ENCODE measurements around the gene S100P. TPM values are rescaled to one million over a fixed set of nuclear protein-coding genes. Genes with fewer than 3 reads are reported as not detected.

Gene S100P
- total and polyA plus RNA-seq, 9 donors = 0.41 to 3.9 (median 1.7) TPM

DNA sequence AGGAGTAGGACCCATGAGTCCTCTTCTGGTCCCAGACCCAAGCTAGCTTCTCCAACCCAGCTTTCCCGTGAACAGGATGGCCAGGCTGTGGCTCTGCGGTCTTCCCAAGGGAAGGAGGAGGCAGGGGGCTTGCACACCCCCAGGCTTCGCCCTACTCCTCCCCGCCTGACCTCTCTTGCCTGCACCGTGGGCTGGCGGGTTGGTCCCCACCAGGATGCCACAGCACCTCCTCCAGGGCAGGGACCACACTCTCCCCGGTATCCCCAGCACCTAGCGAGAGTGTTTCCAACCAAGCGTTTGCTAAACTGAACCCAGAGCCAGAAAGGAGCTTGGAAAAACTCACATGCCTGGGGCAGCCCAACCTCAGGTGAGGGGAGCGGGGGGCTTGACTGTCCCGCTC is 9.0 kb upstream of the S100P start:
- peaks cover 12% of the 10 kb centered on the region for H3K4me1 ChIP-seq (ENCODE audit: control insufficient read depth, insufficient read depth, low read length)
- H3K4me3 ChIP-seq (ENCODE audit: low read length) = no peak overlapping the region
- WGBS (ENCODE audit: insufficient coverage) = 80% methylated on average over 4 of the region's 11 CpGs
- no peaks in the 10 kb centered on the region for H3K27me3 ChIP-seq (ENCODE audit: control insufficient read depth, insufficient read depth, low read length)
- no peak overlapping the region for H3K27ac ChIP-seq (ENCODE audit: low read length)
- DNase-seq = no peak
- H3K36me3 ChIP-seq (ENCODE audit: control insufficient read depth, insufficient read depth, low read length) = no peaks in the 10 kb centered on the region
- no peaks in the 10 kb centered on the region for H3K9me3 ChIP-seq (replicated peaks; ENCODE audit: control insufficient read depth, low read depth, low read length)

DNA sequence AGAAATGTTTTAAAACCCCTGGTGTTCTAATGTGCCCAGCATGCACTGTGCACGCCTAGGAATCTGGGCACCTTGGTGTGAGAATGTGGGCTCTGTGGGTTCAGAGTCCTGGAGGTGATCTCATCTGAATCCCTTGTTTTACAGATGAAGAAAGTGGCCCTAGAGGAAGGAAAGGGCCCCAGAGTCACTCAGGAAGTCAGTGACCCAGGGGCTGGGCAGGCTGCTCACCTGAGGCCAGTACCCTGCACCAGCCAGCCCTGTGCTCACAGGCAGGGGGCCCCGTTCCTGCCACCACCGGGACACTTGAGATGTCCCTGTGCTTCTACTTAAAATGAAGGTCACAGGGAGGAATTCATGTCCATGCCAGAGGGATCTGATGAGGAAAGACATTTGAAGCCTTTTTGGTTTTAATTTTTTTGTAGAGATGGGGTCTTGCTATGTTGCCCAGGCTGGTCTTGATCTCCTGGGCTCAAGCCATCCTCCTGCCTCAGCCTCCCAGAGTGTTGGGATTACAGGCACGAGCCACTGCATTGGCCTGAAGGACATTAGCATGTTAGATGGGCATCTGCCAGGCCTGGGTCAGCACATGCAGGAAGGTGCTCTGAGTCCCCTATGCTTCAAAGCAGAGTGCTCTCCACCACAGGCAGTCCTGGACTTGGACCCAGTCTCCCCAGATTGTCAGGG is 7.4 kb upstream of the S100P start:
- Histone ChIP-seq H3K36me3 (ENCODE audit: control insufficient read depth, insufficient read depth, low read length) (no peaks in the 10 kb centered on the region), H3K27ac (ENCODE audit: low read length) (no peak overlapping the region), H3K4me3 (ENCODE audit: low read length) (no peak overlapping the region), H3K9me3 (replicated peaks; ENCODE audit: control insufficient read depth, low read depth, low read length) (no peaks in the 10 kb centered on the region), H3K4me1 (ENCODE audit: control insufficient read depth, insufficient read depth, low read length) (peaks cover 17% of the 10 kb centered on the region), H3K27me3 (ENCODE audit: control insufficient read depth, insufficient read depth, low read length) (no peaks in the 10 kb centered on the region)
- 62% methylated on average over 4 of the region's 4 CpGs for WGBS (ENCODE audit: insufficient coverage)
- DNase-seq = no peak

DNA sequence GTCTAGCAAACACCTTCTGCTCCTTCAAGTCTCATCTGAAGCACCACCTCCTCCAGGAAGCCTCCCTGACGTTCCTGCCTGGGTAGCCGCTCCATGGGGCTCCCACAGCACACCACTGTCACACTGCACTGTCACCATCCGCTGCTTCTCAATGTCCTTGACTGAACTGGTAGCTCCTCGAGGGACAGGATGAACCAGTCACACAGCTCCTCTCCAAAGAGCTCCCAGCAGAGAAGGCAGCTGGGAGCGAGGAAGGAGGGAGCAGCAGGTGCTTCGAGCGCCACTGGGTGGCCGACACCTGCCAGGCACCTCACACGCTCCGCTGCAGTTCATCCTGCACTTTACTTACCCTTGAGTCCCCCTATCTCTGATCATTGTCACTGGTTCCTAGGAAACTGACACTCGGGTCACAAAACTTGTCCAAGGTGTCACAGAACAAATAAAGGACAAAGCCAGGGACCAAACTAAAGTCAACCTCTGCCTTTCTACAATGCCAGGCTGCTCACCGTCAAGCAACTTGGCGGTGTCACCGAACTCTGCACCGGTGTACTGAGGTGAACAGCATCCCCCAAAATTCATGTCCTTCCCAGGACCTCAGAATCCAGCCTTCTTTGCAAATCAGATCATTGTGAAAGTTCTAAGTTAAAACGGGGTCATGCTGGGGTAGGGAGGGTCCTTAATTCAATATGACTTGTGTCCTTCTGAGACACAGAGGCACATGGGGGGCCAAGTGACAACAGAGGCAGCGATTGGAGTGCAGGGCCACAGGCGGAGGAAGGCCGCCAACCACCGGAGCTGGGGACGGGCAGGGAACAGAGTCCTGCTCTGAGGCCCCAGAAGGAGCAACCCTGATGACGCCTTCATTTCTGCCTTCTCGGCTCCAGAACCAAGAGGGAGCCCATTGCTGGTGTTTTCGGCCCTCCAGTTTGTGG is 5.5 kb upstream of the S100P start:
- Histone ChIP-seq H3K27ac (ENCODE audit: low read length) (peak overlapping the region; percentile 35), H3K9me3 (replicated peaks; ENCODE audit: control insufficient read depth, low read depth, low read length) (no peaks in the 10 kb centered on the region), H3K4me3 (ENCODE audit: low read length) (no peak overlapping the region)

DNA sequence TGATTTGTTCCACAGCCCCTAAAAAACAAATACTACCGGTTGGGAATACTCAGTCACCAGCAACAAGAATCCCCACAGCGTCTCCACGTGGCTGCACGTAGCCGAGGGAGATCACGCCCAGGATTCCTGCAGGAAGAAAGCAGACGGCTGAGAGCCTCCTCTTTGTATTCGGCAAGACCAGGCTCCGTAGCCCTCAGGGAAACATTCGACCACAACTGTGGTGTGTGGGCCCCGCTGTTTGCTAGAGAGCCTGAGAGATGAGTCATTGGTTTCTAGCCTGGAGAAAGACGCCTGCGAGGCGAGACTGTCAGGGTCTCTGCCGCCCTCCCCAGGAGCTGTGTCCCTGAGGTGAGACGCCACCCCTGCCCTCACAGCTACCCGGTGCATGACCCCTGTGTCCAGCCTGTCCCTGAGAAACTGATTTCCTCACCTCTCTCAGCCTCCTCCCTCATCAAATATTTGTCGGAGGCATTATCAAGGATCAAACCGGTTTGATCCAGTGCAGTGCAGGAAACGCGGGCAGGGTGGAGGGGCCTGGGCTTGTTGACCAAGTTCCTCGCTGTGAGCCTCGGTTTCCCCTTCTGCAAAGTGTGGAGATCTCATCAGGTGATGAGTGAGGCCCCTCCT is 4.7 kb upstream of the S100P start:
- Histone ChIP-seq H3K4me3 (ENCODE audit: low read length) (no peak overlapping the region), H3K27ac (ENCODE audit: low read length) (peak overlapping the region; percentile 42), H3K27me3 (ENCODE audit: control insufficient read depth, insufficient read depth, low read length) (no peaks in the 10 kb centered on the region), H3K36me3 (ENCODE audit: control insufficient read depth, insufficient read depth, low read length) (no peaks in the 10 kb centered on the region), H3K9me3 (replicated peaks; ENCODE audit: control insufficient read depth, low read depth, low read length) (no peaks in the 10 kb centered on the region), H3K4me1 (ENCODE audit: control insufficient read depth, insufficient read depth, low read length) (peaks cover 25% of the 10 kb centered on the region)
- DNase-seq = peak; percentile 76
- 42% methylated on average over 12 of the region's 23 CpGs for WGBS (ENCODE audit: insufficient coverage)

More for the DNA sequence above, 5.5 kb upstream of the S100P start:
- H3K4me1 ChIP-seq (ENCODE audit: control insufficient read depth, insufficient read depth, low read length) = peaks cover 24% of the 10 kb centered on the region
- DNase-seq = no peak
- no peaks in the 10 kb centered on the region for H3K27me3 ChIP-seq (ENCODE audit: control insufficient read depth, insufficient read depth, low read length)
- H3K36me3 ChIP-seq (ENCODE audit: control insufficient read depth, insufficient read depth, low read length) = no peaks in the 10 kb centered on the region
- WGBS (ENCODE audit: insufficient coverage) = 72% methylated on average over 15 of the region's 24 CpGs

DNA sequence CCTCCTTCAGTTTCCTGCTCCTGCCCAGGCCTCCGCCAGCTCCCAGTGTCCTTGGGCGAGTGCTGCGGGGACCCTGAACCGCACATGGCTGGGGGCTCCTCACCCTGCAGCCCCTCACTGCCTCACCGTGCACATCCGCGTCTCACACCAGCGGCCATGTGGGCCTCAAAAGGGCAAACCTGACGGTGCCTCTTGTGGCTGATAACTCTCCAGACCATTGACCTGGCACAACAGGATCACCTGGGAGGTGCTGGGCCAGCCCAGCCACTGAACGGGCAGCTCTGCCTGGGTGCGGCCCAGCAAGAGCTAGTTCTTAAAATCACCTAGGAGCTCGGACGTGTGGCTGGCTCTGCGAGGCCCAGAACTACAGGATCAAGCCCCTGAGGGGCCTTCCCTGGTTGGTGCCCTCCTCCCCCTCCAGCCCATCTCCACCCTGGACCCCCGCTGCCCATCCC is 4.1 kb upstream of the S100P start:
- H3K36me3 ChIP-seq (ENCODE audit: control insufficient read depth, insufficient read depth, low read length) = no peaks in the 10 kb centered on the region
- no peaks in the 10 kb centered on the region for H3K9me3 ChIP-seq (replicated peaks; ENCODE audit: control insufficient read depth, low read depth, low read length)
- H3K4me1 ChIP-seq (ENCODE audit: control insufficient read depth, insufficient read depth, low read length) = peaks cover 28% of the 10 kb centered on the region
- H3K27me3 ChIP-seq (ENCODE audit: control insufficient read depth, insufficient read depth, low read length) = no peaks in the 10 kb centered on the region
- no peak overlapping the region for H3K4me3 ChIP-seq (ENCODE audit: low read length)
- 80% methylated on average over 15 of the region's 15 CpGs for WGBS (ENCODE audit: insufficient coverage)
- H3K27ac ChIP-seq (ENCODE audit: low read length) = peak overlapping the region; percentile 42
- no peak for DNase-seq

DNA sequence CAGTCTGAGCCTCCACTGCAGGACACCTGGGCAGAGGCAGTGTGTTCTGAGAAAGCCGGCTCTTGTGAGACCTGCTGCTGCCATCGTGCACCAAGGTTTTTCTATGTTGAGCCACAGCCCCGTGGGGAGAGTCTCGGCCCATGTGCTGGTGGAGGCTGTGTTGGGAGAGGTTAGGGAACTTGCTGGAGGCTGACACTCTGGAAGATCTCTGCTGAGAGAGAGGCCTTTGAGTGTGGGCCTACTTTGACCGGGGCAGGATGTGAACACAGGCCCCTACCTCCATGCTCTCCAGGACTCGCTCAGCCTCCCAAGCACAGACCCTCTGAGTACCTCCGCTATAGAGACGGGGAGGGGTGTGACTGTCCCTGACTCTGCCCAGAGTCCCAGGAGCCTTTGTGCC is 1.3 kb upstream of the S100P start:
- Histone ChIP-seq H3K4me1 (ENCODE audit: control insufficient read depth, insufficient read depth, low read length) (peaks cover 30% of the 10 kb centered on the region), H3K27ac (ENCODE audit: low read length) (peak overlapping the region; percentile 29), H3K27me3 (ENCODE audit: control insufficient read depth, insufficient read depth, low read length) (no peaks in the 10 kb centered on the region), H3K9me3 (replicated peaks; ENCODE audit: control insufficient read depth, low read depth, low read length) (no peaks in the 10 kb centered on the region), H3K4me3 (ENCODE audit: low read length) (no peak overlapping the region), H3K36me3 (ENCODE audit: control insufficient read depth, insufficient read depth, low read length) (no peaks in the 10 kb centered on the region)
- 50% methylated on average over 2 of the region's 8 CpGs for WGBS (ENCODE audit: insufficient coverage)
- no peak for DNase-seq

DNA sequence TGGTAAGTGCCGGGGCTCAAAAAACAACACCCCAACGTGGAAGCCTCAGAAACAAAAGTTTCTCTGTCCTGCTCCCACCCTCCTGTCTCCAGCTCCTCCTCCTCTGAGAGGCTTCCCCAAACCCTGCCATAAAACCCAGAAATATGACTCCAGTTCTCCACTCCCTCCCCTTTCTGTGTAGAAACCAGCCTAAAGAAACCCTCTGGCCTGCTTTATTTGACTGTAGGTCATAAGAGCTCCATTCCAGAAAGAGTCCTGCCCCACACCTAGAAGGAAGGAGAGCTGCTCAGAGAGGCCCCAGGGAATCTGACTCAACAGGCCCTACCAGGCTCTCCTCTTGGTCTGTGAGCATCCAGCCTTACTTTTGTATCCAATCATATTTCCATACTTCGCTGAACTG is 872 bp upstream of the S100P start:
- Histone ChIP-seq H3K27ac (ENCODE audit: low read length) (peak overlapping the region; percentile 44), H3K36me3 (ENCODE audit: control insufficient read depth, insufficient read depth, low read length) (no peaks in the 10 kb centered on the region), H3K4me1 (ENCODE audit: control insufficient read depth, insufficient read depth, low read length) (peaks cover 30% of the 10 kb centered on the region), H3K9me3 (replicated peaks; ENCODE audit: control insufficient read depth, low read depth, low read length) (no peaks in the 10 kb centered on the region), H3K4me3 (ENCODE audit: low read length) (no peak overlapping the region), H3K27me3 (ENCODE audit: control insufficient read depth, insufficient read depth, low read length) (no peaks in the 10 kb centered on the region)
- DNase-seq = peak; percentile 72
- WGBS (ENCODE audit: insufficient coverage) = 100% methylated on average over 1 of the region's 3 CpGs

DNA sequence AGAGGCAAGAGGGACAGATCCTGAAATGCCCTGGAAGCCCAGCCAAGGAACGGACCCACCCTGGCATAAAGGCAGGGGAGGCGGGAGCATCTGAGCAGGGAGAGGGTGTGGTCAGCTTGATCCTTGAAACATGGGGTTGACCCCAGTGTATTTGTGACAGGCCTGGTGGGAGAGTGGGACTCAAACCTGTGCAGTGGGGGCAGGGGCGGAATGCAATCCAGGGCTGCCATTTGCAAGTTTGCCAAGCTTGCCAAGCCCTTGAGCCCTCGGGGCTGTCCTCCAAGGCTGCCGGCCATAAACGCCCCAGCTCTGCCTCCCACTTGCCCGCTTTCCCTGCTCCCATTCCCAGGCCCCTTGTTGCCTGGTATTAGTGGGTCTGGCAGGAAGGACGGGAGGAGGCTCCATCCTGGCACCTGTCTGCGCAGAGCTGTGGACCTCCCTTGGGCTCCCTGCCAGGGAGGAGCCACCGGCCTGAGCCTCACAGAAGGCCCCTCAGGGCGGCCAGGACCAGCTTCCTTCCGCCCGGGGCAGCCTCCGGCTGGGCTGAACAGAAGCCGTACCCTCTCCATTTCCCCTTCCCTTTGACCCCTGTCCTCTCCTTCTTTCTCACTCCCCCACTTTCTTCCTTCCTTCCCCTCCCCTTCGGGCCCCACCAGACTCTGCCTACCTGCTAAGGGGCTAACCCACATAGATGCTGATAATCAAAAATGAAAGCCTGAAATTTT is 661 bp downstream of the S100P start:
- no peak for DNase-seq
- Histone ChIP-seq H3K9me3 (replicated peaks; ENCODE audit: control insufficient read depth, low read depth, low read length) (no peaks in the 10 kb centered on the region), H3K36me3 (ENCODE audit: control insufficient read depth, insufficient read depth, low read length) (no peaks in the 10 kb centered on the region), H3K27ac (ENCODE audit: low read length) (no peak overlapping the region), H3K27me3 (ENCODE audit: control insufficient read depth, insufficient read depth, low read length) (no peaks in the 10 kb centered on the region), H3K4me3 (ENCODE audit: low read length) (no peak overlapping the region), H3K4me1 (ENCODE audit: control insufficient read depth, insufficient read depth, low read length) (peaks cover 21% of the 10 kb centered on the region)
- WGBS (ENCODE audit: insufficient coverage) = 57% methylated on average over 11 of the region's 16 CpGs

DNA sequence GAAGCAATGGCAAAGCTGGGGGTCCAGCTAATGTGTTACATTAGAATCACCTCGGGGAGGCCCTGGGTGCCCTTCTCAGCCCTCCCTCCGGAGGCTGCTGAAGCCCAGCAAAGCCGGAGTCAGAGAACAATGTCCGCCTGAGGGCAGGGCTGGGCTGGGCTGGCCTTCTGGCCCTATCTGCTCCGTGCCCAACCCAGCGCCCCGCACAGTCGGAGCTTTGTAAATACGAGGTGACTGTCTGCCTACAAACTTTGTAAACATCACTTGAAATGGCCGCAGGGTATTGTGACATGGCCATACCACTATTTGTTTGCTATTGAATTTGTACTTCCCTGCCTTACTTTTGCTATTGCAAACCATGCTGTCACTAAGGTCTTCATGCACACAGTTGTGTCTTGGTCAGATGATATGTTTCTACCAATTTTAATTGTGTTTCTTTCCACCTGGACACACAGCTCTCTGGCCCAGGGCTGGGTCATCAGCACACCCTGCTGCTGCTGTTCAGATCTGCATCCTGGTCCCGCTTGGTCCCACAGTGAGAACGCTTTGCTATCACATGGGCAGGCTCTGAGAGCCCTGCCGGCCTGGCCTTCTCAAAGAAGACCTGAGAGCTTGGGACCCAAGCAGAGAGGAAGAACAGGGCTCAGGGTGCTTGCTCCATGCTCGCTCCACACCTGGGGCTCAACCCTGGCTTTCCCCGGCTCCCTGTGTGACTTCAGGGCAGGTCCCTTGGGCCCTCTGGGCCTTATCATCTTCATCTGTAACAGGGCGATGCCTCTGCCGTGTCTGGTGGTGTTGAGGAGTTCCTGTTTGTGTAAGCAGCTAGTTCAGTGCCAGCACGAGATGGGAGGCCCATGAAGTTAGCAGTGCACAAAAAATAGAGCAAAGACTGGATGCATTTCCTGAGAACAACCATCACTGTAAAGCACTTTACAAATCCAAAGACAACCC is 2.3 kb downstream of the S100P start:
- Histone ChIP-seq H3K4me1 (ENCODE audit: control insufficient read depth, insufficient read depth, low read length) (peaks cover 13% of the 10 kb centered on the region), H3K4me3 (ENCODE audit: low read length) (no peak overlapping the region), H3K27me3 (ENCODE audit: control insufficient read depth, insufficient read depth, low read length) (no peaks in the 10 kb centered on the region), H3K27ac (ENCODE audit: low read length) (no peak overlapping the region), H3K9me3 (replicated peaks; ENCODE audit: control insufficient read depth, low read depth, low read length) (no peaks in the 10 kb centered on the region), H3K36me3 (ENCODE audit: control insufficient read depth, insufficient read depth, low read length) (no peaks in the 10 kb centered on the region)
- no peak for DNase-seq
- 77% methylated on average over 15 of the region's 18 CpGs for WGBS (ENCODE audit: insufficient coverage)

Data from muscle of leg (tissue), 11 donors.